Measurements from ENCODE around the gene SLBP.
A peak's percentile ranks its signal among the peaks of the same experiment; 100 is the strongest.

Gene SLBP

DNA sequence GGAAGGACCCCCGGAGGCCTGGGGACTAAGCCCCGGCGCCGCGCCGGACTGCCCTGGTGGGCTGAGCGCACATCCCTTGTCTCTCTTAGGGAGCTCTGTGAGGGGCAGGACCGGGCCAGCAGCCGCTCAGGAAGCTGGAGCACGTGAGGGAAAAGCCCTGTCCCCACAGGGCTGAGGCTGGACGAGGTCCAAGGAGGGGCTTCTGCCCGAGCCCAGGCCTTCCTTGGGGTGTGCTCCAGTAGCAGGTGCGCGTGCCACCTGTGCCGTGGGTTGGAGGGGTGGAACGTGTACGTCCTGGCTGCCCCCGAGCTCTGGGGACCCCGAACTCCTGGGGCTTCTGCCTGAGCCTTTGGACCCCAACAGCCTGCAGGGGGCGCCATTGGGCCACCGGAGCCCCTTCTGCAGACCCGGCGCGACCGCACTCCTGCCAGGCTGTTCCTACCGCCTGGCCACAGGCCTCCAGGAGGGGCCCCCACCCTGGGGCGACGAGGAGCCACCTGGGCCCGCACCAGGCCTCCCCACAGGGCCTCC is 36.4 kb upstream of the SLBP start:
- DNase-seq: peak; percentile 99

- DNase-seq: no peak
Measured at GRCh38 chr4:1747603-1747967, 35.5 kb upstream of the SLBP start.

DNA sequence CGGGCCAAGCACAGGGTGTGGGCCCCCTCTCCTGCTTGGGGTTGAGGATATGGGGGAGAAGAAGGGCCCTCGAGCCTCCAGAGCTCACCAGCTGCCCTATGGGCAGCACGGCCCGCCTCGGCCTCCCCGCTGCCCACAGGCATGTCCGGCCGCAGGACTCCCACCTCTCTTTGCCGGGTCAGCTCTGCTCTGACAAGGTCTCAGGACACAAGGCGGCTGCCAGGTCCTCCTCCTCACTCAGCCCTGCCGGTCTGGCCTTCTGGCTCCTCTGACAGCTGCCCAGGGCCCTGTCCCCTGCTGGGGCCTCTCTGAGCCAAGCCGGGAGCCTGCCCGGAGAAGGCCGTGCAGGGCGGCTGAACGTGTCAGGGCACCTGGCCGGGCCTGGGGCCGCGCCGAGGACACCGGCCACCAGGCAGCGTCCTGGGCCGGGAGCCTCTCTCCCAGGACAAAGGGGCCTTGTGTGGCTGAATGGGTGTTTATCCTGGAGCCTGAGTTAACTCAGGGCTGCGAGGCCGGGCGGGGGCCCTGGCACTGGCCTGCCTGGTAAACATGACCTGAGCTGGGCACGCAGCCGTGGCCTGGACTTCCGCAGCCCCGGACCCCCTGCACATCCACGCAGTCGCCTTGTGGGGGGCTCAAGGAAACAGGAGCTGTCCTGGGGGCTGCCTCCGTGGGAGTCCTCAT is 34.9 kb upstream of the SLBP start:
- DNase-seq: no peak

DNA sequence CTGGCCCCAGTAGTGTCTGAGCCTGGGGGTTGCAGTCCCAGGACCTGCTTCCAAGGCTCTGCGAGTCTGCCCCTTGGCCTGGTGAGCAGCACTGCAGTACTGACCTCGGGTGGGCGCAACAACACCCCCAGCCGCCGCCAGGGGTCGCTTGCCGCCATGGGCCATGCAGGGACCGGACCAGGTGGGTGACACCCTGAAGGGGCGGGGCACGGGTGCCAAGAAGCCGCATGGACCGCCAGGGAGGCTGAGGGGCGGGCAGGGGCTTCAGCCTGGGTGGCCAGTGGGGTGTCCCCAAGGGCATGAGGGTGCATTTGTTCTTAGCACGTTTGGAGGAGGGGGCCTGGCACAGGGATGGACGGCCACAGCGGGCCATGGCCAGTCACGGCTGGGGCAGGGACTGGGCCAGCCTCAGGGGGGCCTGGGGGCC is 34.2 kb upstream of the SLBP start:
- DNase-seq: peak; percentile 97

GRCh38 chr4:1745697-1746096 is 33.6 kb upstream of the SLBP start:
- DNase-seq: no peak

- DNase-seq: no peak
Measured at GRCh38 chr4:1745165-1745564, 33.0 kb upstream of the SLBP start.

- DNase-seq: no peak
Measured at GRCh38 chr4:1744552-1744951, 32.4 kb upstream of the SLBP start.

GRCh38 chr4:1743975-1744374 is 31.9 kb upstream of the SLBP start:
- no peak for DNase-seq

GRCh38 chr4:1743551-1743950 is 31.4 kb upstream of the SLBP start:
- no peak for DNase-seq

GRCh38 chr4:1741208-1741607 is 29.1 kb upstream of the SLBP start:
- DNase-seq: no peak

DNA sequence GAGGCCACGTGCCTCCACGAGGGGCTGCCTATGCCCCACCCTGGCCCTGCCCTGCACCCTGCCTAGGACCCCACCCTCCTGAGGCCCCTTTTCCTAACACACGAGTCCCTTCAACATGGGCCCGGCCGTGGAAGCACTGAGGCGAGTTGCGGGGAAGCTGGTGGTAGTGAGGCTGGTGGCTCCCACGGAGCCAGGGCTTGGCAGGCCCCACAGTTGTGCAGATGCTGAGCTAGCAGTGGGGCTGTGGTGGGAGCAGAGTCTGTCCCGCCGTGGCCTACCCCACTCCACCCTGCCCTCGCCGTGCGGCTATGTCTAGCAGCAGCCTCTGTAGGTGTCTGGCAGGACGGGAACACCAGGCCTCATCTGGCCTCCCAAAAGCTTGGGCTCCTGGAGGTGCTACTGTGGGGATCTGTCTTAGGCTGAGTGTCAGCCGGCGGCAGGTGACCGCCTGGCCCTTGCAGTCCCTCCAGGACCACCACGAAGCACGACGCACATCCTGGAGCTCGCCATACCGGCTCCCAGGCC is 28.0 kb upstream of the SLBP start:
- no peak for DNase-seq

GRCh38 chr4:1739358-1739757 is 27.2 kb upstream of the SLBP start:
- DNase-seq: no peak

GRCh38 chr4:1738410-1738809 is 26.3 kb upstream of the SLBP start:
- DNase-seq: no peak

DNA sequence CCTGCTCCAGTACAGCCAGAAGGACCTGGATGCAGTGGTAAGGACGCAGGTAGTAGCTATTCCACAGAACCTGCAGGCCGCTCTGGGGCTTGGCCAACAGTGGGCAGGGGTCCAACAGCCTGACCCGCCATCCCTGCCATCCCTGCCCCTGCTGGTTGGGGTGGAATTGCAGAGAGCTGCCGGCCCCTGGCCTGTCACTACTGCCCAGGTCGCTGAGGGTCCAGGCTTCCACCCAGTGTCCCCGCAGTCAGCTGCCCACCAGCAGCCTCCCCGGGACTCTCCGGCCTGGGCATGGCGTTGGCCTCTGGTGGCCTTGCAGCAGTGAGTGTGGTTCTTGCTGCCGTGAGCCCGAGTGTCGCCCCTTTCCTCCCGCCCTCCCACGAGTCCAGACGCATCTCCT is 25.5 kb upstream of the SLBP start:
- DNase-seq: no peak

- no peak for DNase-seq
Measured at GRCh38 chr4:1736812-1737211, 24.7 kb upstream of the SLBP start.

DNA sequence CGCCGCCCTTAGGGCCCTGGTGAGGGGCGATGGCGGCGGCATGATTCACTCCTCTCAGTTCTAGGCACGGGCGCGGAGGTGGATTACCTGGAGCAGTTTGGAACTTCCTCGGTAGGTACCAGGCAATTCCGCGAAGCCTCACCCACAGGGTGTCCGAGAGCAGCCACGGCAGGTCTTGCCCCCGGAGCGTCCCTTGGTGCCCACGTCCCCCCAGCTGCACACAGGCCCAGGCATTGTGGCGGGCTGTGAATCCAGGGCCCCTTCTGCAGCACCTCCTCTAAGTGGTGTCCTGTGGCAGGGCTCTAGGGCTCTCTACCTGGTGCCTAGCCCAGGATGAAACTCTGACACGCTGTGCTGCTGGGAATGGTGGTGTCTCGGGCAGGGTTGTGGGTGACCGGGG is 23.1 kb upstream of the SLBP start:
- no peak for DNase-seq

DNA sequence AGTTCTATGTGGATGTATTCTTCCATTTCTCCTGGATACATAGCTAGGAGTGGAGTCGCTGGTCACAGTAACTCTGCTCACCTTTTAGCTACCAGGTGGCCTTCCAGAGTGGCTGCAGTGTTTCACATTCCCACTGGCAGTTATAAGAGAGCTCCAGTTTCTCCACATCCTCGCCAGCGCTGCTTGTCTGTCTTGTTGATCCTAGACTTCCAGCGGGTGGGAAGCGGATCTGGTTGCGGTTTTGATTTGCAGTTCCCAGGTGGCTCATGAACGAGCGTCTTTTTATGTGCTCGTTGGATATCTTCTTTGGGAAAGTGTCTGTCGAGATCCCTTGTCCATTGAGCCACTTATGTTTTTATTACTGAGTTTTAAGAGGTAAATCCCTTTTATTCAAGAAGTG is 20.8 kb upstream of the SLBP start:
- DNase-seq: no peak

- DNase-seq: no peak
Measured at GRCh38 chr4:1731180-1731579, 19.1 kb upstream of the SLBP start.

- DNase-seq: no peak
Measured at GRCh38 chr4:1730532-1731135, 18.5 kb upstream of the SLBP start.

DNA sequence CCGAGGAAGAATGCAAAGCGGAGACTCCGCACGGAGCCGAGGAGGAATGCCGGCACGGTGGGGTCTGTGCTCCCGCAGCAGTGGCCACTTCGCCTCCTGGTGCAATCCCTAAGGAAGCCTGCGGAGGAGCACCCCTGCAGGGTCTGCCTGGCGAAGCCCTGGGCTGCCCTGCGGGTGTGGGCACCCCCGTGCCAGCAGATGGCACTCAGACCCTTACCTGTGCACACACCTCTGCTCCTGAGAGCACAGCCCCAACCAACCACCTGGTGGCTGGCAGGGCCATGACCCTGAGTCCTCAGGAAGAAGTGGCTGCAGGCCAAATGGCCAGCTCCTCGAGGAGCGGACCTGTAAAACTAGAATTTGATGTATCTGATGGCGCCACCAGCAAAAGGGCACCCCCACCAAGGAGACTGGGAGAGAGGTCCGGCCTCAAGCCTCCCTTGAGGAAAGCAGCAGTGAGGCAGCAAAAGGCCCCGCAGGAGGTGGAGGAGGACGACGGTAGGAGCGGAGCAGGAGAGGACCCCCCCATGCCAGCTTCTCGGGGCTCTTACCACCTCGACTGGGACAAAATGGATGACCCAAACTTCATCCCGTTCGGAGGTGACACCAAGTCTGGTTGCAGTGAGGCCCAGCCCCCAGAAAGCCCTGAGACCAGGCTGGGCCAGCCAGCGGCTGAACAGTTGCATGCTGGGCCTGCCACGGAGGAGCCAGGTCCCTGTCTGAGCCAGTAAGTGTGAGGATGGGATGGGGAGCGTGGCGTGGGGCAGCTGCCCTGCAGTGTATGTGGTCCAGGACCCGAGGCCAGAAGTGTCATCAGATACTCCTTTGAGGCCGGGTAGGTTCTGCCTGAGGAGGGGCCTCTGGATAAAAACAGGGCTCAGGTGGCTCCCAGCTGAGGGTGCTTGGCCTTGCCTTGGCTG is 16.2 kb upstream of the SLBP start:
- DNase-seq: no peak

- DNase-seq: no peak
Measured at GRCh38 chr4:1727117-1728031, 15.3 kb upstream of the SLBP start.
